NCI-H446 (cell line): ENCODE data around the gene KRTAP10-1.

Experiments used
- DNase-seq, 2 experiments: peaks; one replicate each; lab custom pipeline; 2025; lab: John Stamatoyannopoulos, UW

KRTAP10-1 gene

GRCh38 chr21:44527983-44528633, 11.9 kb downstream of the KRTAP10-1 start:
- no peak for DNase-seq

- DNase-seq, result no peak
Measured at GRCh38 chr21:44527156-44527982, 12.6 kb downstream of the KRTAP10-1 start.

GRCh38 chr21:44526096-44526997, 13.6 kb downstream of the KRTAP10-1 start:
- no peak for DNase-seq

GRCh38 chr21:44525391-44526095, 14.5 kb downstream of the KRTAP10-1 start:
- DNase-seq, result no peak

- DNase-seq, result no peak
Measured at GRCh38 chr21:44524414-44525371, 15.3 kb downstream of the KRTAP10-1 start.

- DNase-seq, result no peak
Measured at GRCh38 chr21:44523567-44524413, 16.2 kb downstream of the KRTAP10-1 start.

GRCh38 chr21:44522753-44523204, 17.2 kb downstream of the KRTAP10-1 start:
- no peak for DNase-seq

GRCh38 chr21:44521928-44522752, 17.9 kb downstream of the KRTAP10-1 start:
- DNase-seq, result no peak

- DNase-seq, result no peak
Measured at GRCh38 chr21:44521301-44521927, 18.6 kb downstream of the KRTAP10-1 start.

GRCh38 chr21:44520326-44521300, 19.4 kb downstream of the KRTAP10-1 start:
- DNase-seq, result no peak

GRCh38 chr21:44519346-44520325, 20.4 kb downstream of the KRTAP10-1 start:
- no peak for DNase-seq

- no peak for DNase-seq
Measured at GRCh38 chr21:44518686-44519085, 21.3 kb downstream of the KRTAP10-1 start.

- DNase-seq, result no peak
Measured at GRCh38 chr21:44517175-44517899, 22.7 kb downstream of the KRTAP10-1 start.

- DNase-seq, result no peak
Measured at GRCh38 chr21:44516828-44517174, 23.2 kb downstream of the KRTAP10-1 start.

- DNase-seq, result no peak
Measured at GRCh38 chr21:44516342-44516741, 23.7 kb downstream of the KRTAP10-1 start.
